ENCODE data around the gene SLC25A4.

DNA sequence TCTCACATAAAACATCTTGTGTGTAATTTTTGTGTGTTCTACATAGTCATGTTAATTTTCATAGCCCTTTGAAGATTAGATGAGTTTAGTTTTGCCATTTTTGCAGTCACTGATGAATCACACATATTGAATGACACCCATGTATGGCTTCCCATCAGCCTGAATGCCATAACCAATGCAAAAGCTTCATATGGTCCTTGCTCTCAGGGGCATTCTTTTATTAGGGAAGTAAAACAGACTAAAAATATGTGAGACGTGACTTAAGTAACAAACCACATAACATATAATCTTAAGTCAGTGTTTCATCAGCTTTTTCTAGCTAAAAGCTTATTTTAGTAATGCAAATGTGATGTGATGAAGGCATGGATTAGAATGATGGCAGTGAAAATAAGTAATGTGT is 8.2 kb downstream of the SLC25A4 start:
- TF ChIP-seq, protein P1, sequence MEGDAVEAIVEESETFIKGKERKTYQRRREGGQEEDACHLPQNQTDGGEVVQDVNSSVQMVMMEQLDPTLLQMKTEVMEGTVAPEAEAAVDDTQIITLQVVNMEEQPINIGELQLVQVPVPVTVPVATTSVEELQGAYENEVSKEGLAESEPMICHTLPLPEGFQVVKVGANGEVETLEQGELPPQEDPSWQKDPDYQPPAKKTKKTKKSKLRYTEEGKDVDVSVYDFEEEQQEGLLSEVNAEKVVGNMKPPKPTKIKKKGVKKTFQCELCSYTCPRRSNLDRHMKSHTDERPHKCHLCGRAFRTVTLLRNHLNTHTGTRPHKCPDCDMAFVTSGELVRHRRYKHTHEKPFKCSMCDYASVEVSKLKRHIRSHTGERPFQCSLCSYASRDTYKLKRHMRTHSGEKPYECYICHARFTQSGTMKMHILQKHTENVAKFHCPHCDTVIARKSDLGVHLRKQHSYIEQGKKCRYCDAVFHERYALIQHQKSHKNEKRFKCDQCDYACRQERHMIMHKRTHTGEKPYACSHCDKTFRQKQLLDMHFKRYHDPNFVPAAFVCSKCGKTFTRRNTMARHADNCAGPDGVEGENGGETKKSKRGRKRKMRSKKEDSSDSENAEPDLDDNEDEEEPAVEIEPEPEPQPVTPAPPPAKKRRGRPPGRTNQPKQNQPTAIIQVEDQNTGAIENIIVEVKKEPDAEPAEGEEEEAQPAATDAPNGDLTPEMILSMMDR (IDR thresholded peaks at IDR 0.05) = no peak
- TF ChIP-seq POLR2A (IDR thresholded peaks at IDR 0.05) (no peak), EP300 (IDR thresholded peaks at IDR 0.05) (no peak)
